Endothelial cell (in vitro differentiated cells): ENCODE data around the gene VEGFC. TPM values are rescaled to one million over a fixed set of nuclear protein-coding genes. Genes with fewer than 3 reads are reported as not detected.

Experiments used
- DNase-seq: peaks from one replicate; pipeline ENCODE4 v3.0.0; 2021; ENCODE audit warnings: low spot score
- H3K27ac Mint-ChIP-seq: one replicate; pipeline ENCODE4 v1.8.0; 2021; ENCODE audit warnings: mixed read lengths, inconsistent platforms; ENCODE audit not compliant: unreplicated experiment
- H3K27me3 Mint-ChIP-seq: one replicate; pipeline ENCODE4 v1.8.0; 2021; ENCODE audit warnings: mild to moderate bottlenecking, moderate library complexity, mixed read lengths, inconsistent platforms; ENCODE audit not compliant: unreplicated experiment
- H3K36me3 Mint-ChIP-seq: one replicate; pipeline ENCODE4 v1.8.0; 2021; ENCODE audit warnings: mild to moderate bottlenecking, low read depth, mixed read lengths, inconsistent platforms; ENCODE audit not compliant: unreplicated experiment
- H3K4me1 Mint-ChIP-seq: one replicate; pipeline ENCODE4 v1.8.0; 2021; ENCODE audit warnings: mild to moderate bottlenecking, mixed read lengths, inconsistent platforms; ENCODE audit not compliant: unreplicated experiment
- H3K4me3 Mint-ChIP-seq: one replicate; pipeline ENCODE4 v1.8.0; 2021; ENCODE audit warnings: mild to moderate bottlenecking, mixed read lengths, inconsistent platforms; ENCODE audit not compliant: unreplicated experiment
- H3K9me3 Mint-ChIP-seq: one replicate; pipeline ENCODE4 v1.8.0; 2021; ENCODE audit warnings: mixed read lengths, inconsistent platforms; ENCODE audit not compliant: unreplicated experiment
- total RNA-seq: library from RNA; stranded (reverse); fragmentation: NEBNext Ultra II Directional; extraction: Animal tissue kit (Norgen Biotek cat#: 25700); gene quantifications from one replicate; pipeline ENCODE4 v1.2.1, GENCODE V29; 2021; ENCODE audit not compliant: unreplicated experiment
- TF ChIP-seq, protein P1 (sequence below): fragments of 200-600 bp; sonication (generic); IDR thresholded peaks from one replicate; pipeline ENCODE4 v1.5.0; 2021; ENCODE audit warnings: antibody characterized with exemption; ENCODE audit not compliant: unreplicated experiment

The VEGFC gene
- total RNA-seq, 1 donor from 2014 or later, result 0.92 TPM

DNA sequence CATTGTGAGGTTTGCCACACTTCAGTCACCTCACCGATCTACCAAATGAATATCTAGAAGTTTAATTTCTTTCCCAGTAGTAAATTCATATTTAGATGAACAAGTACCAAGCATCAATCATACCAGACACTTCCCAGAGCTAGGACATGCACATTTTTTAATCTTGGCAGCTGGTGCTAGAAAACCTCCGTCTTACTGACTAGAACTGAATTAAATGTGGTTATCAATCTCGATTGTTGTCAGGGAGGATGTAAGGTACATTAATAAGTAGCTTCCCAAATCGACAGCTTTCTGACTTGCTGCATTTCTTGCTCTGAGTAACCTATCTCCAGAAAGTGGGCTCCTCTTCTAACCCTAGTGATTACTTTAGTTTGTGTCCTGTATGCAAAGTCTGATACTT, 34.4 kb downstream of the VEGFC start:
- DNase-seq, result no peak
- H3K36me3 Mint-ChIP-seq, result no peaks in the 10 kb centered on the region
- H3K9me3 Mint-ChIP-seq, result no peaks in the 10 kb centered on the region
- no peaks in the 10 kb centered on the region for H3K27me3 Mint-ChIP-seq
- no peaks in the 10 kb centered on the region for H3K4me1 Mint-ChIP-seq
- H3K4me3 Mint-ChIP-seq, result no peak overlapping the region
- no peak overlapping the region for H3K27ac Mint-ChIP-seq
- TF ChIP-seq, protein P1, sequence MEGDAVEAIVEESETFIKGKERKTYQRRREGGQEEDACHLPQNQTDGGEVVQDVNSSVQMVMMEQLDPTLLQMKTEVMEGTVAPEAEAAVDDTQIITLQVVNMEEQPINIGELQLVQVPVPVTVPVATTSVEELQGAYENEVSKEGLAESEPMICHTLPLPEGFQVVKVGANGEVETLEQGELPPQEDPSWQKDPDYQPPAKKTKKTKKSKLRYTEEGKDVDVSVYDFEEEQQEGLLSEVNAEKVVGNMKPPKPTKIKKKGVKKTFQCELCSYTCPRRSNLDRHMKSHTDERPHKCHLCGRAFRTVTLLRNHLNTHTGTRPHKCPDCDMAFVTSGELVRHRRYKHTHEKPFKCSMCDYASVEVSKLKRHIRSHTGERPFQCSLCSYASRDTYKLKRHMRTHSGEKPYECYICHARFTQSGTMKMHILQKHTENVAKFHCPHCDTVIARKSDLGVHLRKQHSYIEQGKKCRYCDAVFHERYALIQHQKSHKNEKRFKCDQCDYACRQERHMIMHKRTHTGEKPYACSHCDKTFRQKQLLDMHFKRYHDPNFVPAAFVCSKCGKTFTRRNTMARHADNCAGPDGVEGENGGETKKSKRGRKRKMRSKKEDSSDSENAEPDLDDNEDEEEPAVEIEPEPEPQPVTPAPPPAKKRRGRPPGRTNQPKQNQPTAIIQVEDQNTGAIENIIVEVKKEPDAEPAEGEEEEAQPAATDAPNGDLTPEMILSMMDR, result no peak

DNA sequence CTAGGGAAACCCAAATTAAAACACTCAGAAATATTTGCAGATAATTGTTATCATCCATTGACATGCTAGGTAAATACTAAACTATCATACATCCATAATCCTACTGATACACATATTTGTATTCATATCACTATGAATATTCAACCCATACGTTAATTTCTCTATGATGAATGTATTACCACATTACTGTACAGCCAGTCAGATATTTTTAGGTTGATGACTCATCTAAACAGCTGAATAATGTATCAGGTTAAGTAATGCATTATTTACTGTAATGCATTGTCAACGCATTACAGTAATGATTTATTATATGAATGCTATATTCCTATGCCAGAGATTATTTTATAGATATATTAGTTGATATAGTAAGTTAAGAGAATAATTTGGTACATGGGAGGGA, 37.1 kb downstream of the VEGFC start:
- Mint-ChIP-seq H3K27ac (no peak overlapping the region), H3K27me3 (no peaks in the 10 kb centered on the region), H3K4me3 (no peak overlapping the region), H3K9me3 (no peaks in the 10 kb centered on the region), H3K36me3 (no peaks in the 10 kb centered on the region), H3K4me1 (no peaks in the 10 kb centered on the region)
- no peak for DNase-seq
- TF ChIP-seq, protein P1, result no peak

DNA sequence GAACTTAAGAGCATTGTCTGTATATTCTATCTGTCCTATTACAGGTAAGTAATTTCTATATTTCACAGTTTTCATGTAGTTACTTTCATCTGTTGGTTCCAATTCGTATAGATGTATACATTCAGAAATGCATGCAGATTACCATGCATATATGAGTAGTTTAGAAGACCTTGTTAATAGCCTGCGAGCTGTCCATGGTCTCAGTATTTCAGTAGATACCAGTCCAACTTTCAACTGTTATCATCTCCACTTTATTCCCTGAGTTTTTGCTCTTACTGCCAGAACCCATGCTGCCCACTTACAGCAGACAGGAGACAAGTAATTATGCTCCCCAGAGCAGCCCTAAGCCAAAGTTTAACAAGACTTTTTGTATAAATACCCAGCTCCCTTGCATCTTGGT, 37.7 kb downstream of the VEGFC start:
- no peaks in the 10 kb centered on the region for H3K36me3 Mint-ChIP-seq
- no peaks in the 10 kb centered on the region for H3K9me3 Mint-ChIP-seq
- DNase-seq, result no peak
- no peaks in the 10 kb centered on the region for H3K4me1 Mint-ChIP-seq
- no peak overlapping the region for H3K4me3 Mint-ChIP-seq
- no peak overlapping the region for H3K27ac Mint-ChIP-seq
- TF ChIP-seq, protein P1, result no peak
- no peaks in the 10 kb centered on the region for H3K27me3 Mint-ChIP-seq

DNA sequence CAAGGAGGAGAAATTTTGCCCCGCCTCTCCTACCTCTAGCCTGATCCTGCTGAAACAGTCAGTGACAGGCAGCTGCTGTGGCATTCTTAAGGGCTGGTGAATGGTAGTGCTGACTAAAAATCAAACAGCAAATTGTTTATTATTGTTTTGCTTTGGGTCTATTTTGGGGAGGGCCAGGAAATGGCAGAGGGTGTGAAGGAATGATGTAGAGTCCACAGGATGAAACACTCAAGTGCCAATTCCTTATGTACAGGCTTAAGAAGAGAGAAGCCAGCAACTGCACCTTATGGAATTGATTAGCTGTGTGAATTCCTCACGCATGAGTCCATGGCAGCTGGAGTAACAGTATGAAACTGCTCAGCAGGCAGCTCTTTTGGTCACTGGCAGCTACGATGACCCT, 39.7 kb downstream of the VEGFC start:
- no peak overlapping the region for H3K4me3 Mint-ChIP-seq
- no peaks in the 10 kb centered on the region for H3K9me3 Mint-ChIP-seq
- no peaks in the 10 kb centered on the region for H3K4me1 Mint-ChIP-seq
- H3K27ac Mint-ChIP-seq, result no peak overlapping the region
- no peaks in the 10 kb centered on the region for H3K36me3 Mint-ChIP-seq
- TF ChIP-seq, protein P1, result no peak
- no peaks in the 10 kb centered on the region for H3K27me3 Mint-ChIP-seq
- DNase-seq, result no peak

GRCh38 chr4:176752191-176752749, 40.5 kb downstream of the VEGFC start:
- H3K27ac Mint-ChIP-seq, result no peak overlapping the region
- no peaks in the 10 kb centered on the region for H3K4me1 Mint-ChIP-seq
- DNase-seq, result no peak
- no peak overlapping the region for H3K4me3 Mint-ChIP-seq
- H3K27me3 Mint-ChIP-seq, result no peaks in the 10 kb centered on the region
- no peaks in the 10 kb centered on the region for H3K9me3 Mint-ChIP-seq
- no peaks in the 10 kb centered on the region for H3K36me3 Mint-ChIP-seq
- TF ChIP-seq, protein P1, result no peak
